Lower leg skin (tissue), 4 donors: Measurements from ENCODE around the gene HSPA12B. TPM values are rescaled to one million over a fixed set of nuclear protein-coding genes. Genes with fewer than 3 reads are reported as not detected.

Source experiments
- DNase-seq, 2 donors: peaks; one replicate each; pipeline ENCODE4 v3.0.0-alpha.2; 2019; ENCODE audit warnings: low spot score in 2 of 2
- H3K4me3 ChIP-seq: fragments of 200-600 bp; sonication (generic); 2 replicates; pipeline ENCODE4 v1.5.1; 2017; ENCODE audit warnings: mild to moderate bottlenecking, low read depth; ENCODE audit not compliant: poor library complexity, severe bottlenecking
- CTCF ChIP-seq, 3 donors: fragments of 450-650 bp; IDR thresholded peaks; one replicate each; pipeline ENCODE4 v1.5.1; 2016; ENCODE audit warnings: antibody characterized with exemption in 3 of 3, mild to moderate bottlenecking in 3 of 3, moderate library complexity in 2 of 3
- POLR2A ChIP-seq, 2 donors: fragments of 450-650 bp; IDR thresholded peaks; one replicate each; pipeline ENCODE4 v1.6.1; 2016 to 2017; ENCODE audit warnings: antibody characterized with exemption in 2 of 2, mild to moderate bottlenecking in 1 of 2, moderate library complexity in 1 of 2
- WGBS, 2 donors: methylation state at CpG; one replicate each; pipeline ENCODE4 v1.1.5; 2018; 5-methylcytosine and 5-hydroxymethylcytosine counted together
- intact Hi-C: fragments of 100-400 bp; cut with DNase I; formaldehyde crosslinking; loops from one replicate; pipeline ENCODE4 v1.15.0; 2023; ENCODE audit warnings: low total_unique reads
- total RNA-seq, 4 donors: library from RNA; depleted of rRNA; stranded (reverse); fragments of >200 nt; gene quantifications; one replicate each; pipeline ENCODE4 v1.1.0, GENCODE V29; 2016

The HSPA12B gene
- total RNA-seq, 4 donors from 2014 or later: 4.0 to 6.0 (median 5.7) TPM

- no peak overlapping the region for H3K4me3 ChIP-seq
- WGBS, 2 donors: 85 to 90% methylated on average over 2 of the region's 2 CpGs
- intact Hi-C loops: no loop called here
- no peak for DNase-seq
- no peak for TF ChIP-seq CTCF (IDR thresholded peaks at IDR 0.05)
- TF ChIP-seq POLR2A (IDR thresholded peaks at IDR 0.05): no peak
Measured at GRCh38 chr20:3720068-3720467, 12.4 kb upstream of the HSPA12B start.

- DNase-seq: no peak
- H3K4me3 ChIP-seq: no peak overlapping the region
- 66 to 69% methylated on average over 6 of the region's 6 CpGs for WGBS, 2 donors
- TF ChIP-seq POLR2A (IDR thresholded peaks at IDR 0.05) (no peak), CTCF (IDR thresholded peaks at IDR 0.05) (no peak)
- intact Hi-C loops: no loop called here
Measured at GRCh38 chr20:3720626-3721025, 11.9 kb upstream of the HSPA12B start.

- no peak overlapping the region for H3K4me3 ChIP-seq
- WGBS, 2 donors: 91 to 94% methylated on average over 4 of the region's 4 CpGs
- no peak for TF ChIP-seq POLR2A (IDR thresholded peaks at IDR 0.05)
- TF ChIP-seq CTCF (IDR thresholded peaks at IDR 0.05): no peak
- intact Hi-C loops: no loop called here
- no peak for DNase-seq
Measured at GRCh38 chr20:3721912-3722311, 10.6 kb upstream of the HSPA12B start.

DNA sequence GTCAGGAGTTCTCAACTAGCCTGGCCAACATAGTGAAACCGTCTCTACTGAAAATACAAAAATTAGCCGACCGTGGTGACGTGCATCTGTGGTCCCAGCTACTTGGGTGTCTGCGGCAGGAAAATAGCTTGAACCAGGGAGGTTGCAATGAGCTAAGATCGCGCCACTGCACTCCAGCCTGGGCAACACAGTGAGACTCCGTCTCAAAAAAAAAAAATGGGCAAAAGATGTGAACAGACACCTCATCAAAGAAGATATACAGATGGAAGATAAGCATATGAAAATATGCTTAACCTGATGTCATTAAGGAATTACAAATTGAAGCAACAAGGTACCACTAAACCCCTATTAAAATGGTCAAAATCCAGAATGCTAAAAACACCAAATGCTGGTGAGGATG, 9.2 kb upstream of the HSPA12B start:
- intact Hi-C loops: no loop called here
- DNase-seq: no peak
- TF ChIP-seq CTCF (IDR thresholded peaks at IDR 0.05): no peak
- no peak for TF ChIP-seq POLR2A (IDR thresholded peaks at IDR 0.05)
- H3K4me3 ChIP-seq: no peak overlapping the region
- WGBS, 2 donors: 90 to 97% methylated on average over 8 of the region's 8 CpGs

DNA sequence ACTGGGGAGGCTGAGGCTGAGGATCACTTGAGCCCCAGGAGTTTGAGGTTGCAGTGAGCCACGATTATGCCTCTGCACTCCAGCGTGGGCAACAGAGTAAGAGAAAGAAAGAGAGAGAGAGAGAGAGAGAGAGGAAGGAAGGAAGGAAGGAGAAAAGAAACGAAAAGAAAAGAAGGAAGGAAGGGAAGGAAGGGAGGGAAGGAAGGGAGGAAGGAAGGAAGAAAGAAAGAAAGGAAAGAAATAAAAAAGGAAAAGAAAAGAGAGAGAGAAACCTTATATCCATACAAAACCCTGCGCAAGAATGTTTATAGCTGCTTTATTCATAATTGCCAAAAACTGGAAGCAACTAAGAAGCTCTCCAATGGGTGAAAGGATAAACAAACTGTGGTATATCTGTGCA, 8.1 kb upstream of the HSPA12B start:
- no peak overlapping the region for H3K4me3 ChIP-seq
- intact Hi-C loops: no loop called here
- TF ChIP-seq CTCF (IDR thresholded peaks at IDR 0.05) (no peak), POLR2A (IDR thresholded peaks at IDR 0.05) (no peak)
- no peak for DNase-seq
- WGBS, 2 donors: 74 to 81% methylated on average over 4 of the region's 4 CpGs

- peak in 1 of 2 donors; percentile 49 for DNase-seq
- intact Hi-C loops: no loop called here
- 17 to 19% methylated on average over 11 of the region's 11 CpGs for WGBS, 2 donors
- no peak for TF ChIP-seq POLR2A (IDR thresholded peaks at IDR 0.05)
- no peak for TF ChIP-seq CTCF (IDR thresholded peaks at IDR 0.05)
- H3K4me3 ChIP-seq: no peak overlapping the region
Measured at GRCh38 chr20:3727401-3728021, 5.0 kb upstream of the HSPA12B start.
